GM18520 (cell line): ENCODE measurements around the gene GGPS1.
A peak's percentile ranks its signal among the peaks of the same experiment; 100 is the strongest.
"Not testable (repeated sequence)": the region's sequence is repeated elsewhere in the genome, so short reads cannot be mapped to it uniquely, and the experiment has no call there.

Experiments used
- ATAC-seq: cut with Tn5 transposase; IDR thresholded peaks from one replicate; pipeline ENCODE4 v1.9.1; 2021; ENCODE audit not compliant: unreplicated experiment

The GGPS1 gene

GRCh38 chr1:235336903-235337302 is 8.5 kb downstream of the GGPS1 start:
- no peak for ATAC-seq

GRCh38 chr1:235339746-235340145 is 11.4 kb downstream of the GGPS1 start:
- no peak for ATAC-seq

DNA sequence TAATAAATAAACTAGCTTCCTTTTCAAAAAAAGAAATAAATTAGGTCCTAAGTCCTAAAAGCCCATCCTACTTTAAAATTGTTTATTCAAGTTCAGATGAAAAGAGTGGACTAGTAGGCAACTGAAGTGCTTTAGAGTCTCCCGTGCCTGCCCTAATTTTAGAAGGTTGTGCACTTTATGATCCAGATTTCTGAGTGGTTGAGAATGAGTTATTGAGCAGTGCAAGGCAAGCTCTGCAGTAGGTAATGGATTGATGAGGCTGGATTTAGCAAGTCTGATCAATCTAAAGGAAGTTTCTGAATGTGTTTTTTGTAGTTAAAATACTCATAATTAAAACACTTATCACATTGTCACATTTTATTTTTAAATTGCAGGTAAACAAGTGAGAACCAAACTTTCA is 13.0 kb downstream of the GGPS1 start:
- ATAC-seq, result no peak

- no peak for ATAC-seq
These were observed 13.7 kb downstream of the GGPS1 start for GRCh38 chr1:235342039-235342438.

DNA sequence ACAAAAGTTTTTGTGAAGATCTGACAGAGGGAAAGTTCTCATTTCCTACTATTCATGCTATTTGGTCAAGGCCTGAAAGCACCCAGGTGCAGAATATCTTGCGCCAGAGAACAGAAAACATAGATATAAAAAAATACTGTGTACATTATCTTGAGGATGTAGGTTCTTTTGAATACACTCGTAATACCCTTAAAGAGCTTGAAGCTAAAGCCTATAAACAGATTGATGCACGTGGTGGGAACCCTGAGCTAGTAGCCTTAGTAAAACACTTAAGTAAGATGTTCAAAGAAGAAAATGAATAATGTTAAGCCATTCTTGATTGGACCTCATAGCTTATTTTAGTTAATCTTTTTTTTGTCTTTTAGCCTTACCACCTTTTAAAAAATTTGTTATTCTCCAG is 14.1 kb downstream of the GGPS1 start:
- no peak for ATAC-seq

DNA sequence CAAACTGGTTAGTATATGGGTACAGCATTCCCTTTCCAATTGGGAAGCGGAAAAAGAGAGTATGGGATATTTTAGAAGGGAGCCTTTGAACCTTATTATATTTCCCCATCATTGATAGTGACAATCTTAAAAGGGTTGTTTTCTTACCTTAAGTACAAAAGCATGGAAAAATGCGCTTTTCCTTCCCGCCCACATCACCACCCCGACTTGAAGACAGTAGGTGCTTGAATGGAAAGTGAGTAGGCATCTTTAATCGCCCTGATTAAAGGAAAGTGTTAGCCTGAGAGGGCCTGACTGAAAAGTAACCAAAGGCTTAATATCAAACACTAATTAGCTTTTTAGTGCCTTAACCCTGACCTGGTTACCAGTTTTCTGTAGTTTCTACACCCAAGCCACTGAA is 15.4 kb downstream of the GGPS1 start:
- no peak for ATAC-seq

DNA sequence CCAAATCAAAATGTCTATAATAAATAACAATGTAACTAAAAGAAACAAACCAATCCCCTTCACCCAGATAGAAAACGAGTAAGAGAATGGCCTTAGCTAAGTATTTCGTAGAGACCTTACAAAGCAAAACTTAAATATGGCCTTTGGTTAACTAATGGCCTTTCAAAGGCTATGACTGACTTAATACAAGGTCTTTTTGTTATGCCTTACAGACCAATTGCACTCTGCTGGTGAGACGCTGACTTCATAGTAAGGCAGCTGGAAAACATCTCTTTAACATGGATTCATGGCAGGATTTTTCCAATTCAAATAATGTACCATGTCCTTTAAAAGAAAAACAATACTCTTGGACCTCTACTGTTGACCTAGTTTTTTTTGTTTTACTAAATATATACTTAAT is 23.1 kb downstream of the GGPS1 start:
- no peak for ATAC-seq

DNA sequence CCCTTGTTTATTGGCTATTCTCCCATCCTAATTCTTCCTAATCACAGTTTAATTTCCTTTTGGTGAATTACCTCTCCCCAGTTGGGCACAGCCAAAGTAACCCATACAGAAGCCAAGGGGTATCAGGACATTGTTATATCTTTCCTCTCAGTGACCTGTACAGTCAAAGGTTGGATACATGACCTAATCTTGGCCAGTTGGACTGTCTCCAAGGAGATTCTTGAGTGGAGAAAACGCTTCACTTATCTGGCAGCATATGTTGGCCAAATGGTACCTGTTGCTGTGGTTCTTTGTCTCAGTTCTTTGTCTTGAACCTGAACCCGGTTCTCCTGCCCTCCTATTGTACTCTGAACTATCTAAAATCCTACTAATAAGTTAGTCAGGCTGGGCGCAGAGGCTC is 23.5 kb downstream of the GGPS1 start:
- no peak for ATAC-seq

DNA sequence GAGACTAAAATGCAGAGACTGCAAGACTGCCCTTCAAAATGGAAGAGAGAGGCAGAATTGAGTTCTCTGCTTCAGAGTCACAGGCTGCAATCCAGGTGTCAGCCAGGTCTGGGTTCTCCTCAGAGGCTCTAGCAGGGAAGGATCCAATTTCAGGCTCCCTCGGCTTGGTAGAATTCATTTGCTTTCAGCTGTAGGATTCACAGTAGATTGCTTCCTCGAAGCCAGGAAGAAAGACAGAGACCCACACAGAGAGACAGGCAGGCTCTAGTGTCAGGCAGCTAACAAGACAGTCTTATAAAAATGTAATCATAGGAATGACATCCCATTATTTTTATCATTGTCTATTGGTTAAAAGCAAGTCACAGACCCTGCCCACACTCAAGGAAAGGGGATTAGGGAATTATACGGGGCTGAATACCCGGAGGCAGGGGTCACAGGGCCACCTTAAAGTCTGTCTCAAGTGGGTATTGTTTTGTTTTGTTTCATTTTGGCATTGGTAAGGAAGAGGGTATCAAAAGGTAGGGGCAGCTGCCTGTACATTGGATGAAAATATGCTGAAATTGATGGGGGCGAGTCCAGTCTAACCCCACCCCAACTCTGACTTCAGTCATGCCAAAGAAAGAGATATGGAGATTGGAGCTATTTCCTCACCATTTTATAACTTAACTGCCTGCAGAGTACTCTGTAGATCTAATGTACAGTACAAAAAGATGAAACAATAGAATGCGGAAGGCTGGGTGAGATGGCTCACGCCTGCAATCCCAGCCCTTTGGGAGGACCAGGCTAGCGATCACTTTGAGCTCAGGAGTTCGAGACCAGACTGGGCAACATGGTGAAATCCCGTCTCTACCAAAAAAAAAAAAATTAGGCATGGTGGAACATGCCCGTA is 29.4 kb downstream of the GGPS1 start:
- ATAC-seq, result no peak

DNA sequence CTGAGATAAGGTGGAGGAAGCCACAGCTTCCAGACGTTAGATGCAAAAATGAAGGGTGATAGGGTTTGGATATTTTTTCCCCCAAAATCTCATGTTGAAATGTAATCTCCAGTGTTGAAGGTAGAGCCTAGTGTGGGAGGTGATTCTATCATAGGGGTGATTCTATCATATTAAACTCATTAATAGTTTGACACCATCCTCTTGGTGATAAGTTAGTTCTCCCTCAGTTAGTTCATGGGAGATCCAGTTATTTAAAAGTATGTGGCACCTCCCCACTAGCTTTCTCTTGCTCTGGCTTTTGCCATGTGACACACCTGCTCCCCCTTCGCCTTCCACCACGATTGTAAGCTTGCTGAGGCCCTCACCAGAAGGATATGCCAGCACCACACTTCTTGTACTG is 30.5 kb downstream of the GGPS1 start:
- ATAC-seq, result no peak

- ATAC-seq, result not testable (repeated sequence)
These were observed 35.8 kb downstream of the GGPS1 start for GRCh38 chr1:235364189-235364588.

DNA sequence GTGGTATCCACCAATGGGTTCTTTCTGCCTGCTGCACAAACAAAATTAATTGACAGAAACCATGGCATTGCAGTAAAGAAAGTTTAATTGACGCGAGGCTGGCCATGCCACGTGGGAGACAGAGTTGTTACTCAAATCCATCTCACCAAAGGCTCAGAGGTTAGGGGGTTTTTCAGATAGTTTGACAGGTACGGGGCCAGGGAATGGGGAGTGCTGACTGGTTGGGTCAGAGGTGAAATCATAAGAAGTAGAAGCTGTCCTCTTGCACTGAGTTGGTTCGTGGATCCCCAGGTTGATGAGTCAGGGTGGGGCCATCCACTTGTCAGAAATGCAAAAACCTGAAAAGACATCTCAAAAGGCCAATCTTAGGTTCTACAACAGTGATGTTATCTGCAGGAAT is 37.9 kb downstream of the GGPS1 start:
- ATAC-seq, result no peak

DNA sequence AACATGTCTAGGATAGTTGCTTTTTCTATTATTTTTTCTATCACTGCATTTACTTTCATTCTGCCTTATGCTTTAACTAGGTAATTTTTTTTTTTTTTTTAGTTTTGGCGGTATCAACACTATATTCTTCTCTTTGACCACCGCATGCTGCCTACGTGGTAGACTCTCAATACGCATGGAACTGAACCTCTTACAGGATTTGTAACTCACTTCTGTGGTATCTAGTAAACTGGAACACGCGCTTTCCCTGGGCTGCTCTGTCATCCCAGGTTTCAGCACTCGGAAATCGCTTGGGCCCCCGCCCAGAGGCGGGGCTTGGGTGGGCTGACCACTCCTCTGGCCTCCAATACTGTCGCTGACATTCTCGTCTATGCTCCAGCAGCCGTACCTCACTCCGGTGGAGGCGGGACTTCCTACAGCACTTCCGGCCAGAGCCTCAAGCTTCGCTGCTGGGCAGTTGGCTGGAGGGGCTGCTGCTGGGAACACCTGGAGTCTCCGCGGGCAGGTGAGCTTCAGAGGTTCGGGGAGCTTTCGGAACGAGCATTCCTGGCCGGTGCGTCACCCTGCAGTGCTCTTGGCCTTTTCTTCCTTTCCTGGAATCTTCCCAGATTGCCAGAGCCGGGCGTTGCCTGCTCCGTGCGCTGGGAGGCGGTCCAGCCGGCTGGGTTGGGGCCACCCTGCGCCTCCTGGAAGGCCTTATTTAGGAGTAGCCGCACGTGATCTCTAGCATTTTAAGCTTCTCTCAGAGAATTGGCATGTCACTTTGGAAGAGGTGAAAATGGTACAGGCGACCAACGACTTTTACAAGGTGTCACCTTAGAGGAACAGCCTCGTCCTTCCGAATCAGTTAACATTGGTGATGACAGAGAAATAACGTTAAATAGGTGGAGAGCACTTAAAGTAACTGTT is 38.9 kb downstream of the GGPS1 start, which contains the start of gene TBCE:
TBCE (plus strand) TSS at position 428 of the 909 bp plus-strand sequence. CDS start 12,623 bp downstream, outside the sequence.
- ATAC-seq, result peak; percentile 100

DNA sequence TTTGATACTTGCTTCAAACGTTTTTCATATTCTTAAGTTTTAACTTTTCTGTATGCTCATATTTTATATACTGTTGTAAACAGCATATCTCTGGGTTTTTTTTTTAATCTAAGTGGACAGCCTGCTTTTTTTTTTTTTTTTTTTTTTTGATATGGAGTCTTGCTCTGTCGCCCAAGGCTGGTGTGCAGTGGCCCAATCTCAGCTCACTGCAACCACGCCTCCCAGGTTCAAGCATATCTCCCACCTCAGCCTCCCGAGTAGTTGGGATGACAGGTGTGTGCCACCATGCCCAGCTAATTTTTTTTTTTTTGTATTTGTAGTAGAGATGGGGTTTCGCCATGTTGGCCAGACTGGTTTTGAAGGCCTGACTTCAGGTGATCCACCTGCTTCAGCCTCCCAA is 40.1 kb downstream of the GGPS1 start:
- ATAC-seq, result no peak

- no peak for ATAC-seq
These were observed 41.4 kb downstream of the GGPS1 start for GRCh38 chr1:235369802-235370201.

GRCh38 chr1:235375919-235376605 is 47.7 kb downstream of the GGPS1 start:
- no peak for ATAC-seq

DNA sequence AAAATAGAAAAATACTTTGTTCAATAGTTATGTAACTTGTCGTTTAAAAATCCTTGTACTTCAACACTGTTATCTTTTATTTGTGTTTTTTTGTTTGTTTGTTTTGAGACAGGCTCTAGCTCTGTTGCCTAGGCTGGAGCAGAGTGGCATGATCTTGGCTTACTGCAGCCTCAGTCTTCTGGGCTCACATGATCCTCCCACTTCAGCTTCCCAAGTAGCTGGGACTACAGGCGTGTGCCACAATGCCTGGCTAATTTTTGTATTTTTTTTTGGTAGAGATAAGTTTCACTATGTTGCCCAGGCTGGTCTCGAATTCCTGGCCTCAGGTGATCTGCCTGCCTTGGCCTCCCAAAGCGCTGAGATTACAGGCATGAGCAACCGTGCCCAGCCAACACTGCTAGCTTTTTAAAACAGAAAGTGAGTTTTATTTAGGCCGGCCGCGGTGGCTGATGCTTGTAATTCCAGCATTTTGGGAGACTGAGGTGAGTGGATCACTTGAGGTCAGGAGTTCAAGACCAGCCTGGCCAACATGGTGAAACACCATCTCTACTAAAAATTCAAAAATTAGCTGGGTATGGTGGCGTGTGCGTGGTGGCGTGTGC is 49.9 kb downstream of the GGPS1 start:
- not testable (repeated sequence) for ATAC-seq

- not testable (repeated sequence) for ATAC-seq
These were observed 53.8 kb downstream of the GGPS1 start for GRCh38 chr1:235381955-235382739.

DNA sequence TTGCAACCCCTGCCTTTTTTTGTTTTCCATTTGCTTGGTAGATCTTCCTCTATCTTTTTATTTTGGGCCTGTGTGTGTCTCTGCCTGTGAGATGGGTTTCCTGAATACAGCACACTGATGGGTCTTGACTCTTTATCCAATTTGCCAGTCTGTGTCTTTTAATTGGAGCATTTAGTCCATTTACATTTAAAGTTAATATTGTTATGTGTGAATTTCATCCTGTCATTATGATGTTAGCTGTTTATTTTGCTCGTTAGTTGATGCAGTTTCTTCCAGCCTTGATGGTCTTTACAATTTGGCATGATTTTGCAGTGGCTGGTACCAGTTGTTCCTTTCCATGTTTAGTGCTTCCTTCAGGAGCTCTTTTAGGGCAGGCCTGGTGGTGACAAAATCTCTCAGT is 57.3 kb downstream of the GGPS1 start:
- ATAC-seq, result not testable (repeated sequence)

GRCh38 chr1:235391874-235392273 is 63.5 kb downstream of the GGPS1 start:
- no peak for ATAC-seq
